ENCODE measurements around the gene HPCAL4.

DNA sequence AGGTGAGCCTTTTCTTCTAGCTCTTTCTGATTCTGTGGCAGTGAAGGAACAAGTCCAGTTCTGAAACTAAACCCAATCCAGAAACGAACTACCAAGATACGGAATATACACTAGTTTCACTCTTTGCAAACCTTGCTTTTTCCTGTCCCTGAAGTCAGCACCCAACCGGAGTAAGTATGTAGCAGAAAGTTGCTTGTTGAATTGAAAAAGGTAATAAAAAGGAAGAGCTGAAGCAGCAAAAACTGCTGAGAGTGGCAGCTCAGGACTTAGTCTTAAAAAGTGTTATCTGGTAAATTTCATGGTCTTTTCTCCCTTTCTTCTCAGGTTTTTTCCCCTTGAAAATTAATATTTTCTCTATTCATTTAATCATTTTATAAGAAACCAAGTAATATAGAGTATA lies 9.9 kb downstream of the HPCAL4 start:
- TF ChIP-seq, protein P1, sequence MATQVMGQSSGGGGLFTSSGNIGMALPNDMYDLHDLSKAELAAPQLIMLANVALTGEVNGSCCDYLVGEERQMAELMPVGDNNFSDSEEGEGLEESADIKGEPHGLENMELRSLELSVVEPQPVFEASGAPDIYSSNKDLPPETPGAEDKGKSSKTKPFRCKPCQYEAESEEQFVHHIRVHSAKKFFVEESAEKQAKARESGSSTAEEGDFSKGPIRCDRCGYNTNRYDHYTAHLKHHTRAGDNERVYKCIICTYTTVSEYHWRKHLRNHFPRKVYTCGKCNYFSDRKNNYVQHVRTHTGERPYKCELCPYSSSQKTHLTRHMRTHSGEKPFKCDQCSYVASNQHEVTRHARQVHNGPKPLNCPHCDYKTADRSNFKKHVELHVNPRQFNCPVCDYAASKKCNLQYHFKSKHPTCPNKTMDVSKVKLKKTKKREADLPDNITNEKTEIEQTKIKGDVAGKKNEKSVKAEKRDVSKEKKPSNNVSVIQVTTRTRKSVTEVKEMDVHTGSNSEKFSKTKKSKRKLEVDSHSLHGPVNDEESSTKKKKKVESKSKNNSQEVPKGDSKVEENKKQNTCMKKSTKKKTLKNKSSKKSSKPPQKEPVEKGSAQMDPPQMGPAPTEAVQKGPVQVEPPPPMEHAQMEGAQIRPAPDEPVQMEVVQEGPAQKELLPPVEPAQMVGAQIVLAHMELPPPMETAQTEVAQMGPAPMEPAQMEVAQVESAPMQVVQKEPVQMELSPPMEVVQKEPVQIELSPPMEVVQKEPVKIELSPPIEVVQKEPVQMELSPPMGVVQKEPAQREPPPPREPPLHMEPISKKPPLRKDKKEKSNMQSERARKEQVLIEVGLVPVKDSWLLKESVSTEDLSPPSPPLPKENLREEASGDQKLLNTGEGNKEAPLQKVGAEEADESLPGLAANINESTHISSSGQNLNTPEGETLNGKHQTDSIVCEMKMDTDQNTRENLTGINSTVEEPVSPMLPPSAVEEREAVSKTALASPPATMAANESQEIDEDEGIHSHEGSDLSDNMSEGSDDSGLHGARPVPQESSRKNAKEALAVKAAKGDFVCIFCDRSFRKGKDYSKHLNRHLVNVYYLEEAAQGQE (tag by site-specific recombination; IDR thresholded peaks at IDR 0.05): no peak
- TF ChIP-seq ZNF776 (tag by site-specific recombination; IDR thresholded peaks at IDR 0.05; ENCODE audit: borderline replicate concordance) (no peak), SP2 (tag by site-specific recombination; IDR thresholded peaks at IDR 0.05) (no peak), ZNF138 (tag by site-specific recombination; IDR thresholded peaks at IDR 0.05; ENCODE audit: borderline replicate concordance) (no peak), ZNF335 (tag by site-specific recombination; conservative IDR thresholded peaks at IDR 0.05) (no peak), FEZF1 (tag by site-specific recombination; IDR thresholded peaks at IDR 0.05) (no peak), ZBTB8A (tag by site-specific recombination; IDR thresholded peaks at IDR 0.05) (no peak), ZNF175 (tag by site-specific recombination; IDR thresholded peaks at IDR 0.05) (no peak), ZNF768 (tag by site-specific recombination; IDR thresholded peaks at IDR 0.05) (no peak), SP7 (tag by site-specific recombination; IDR thresholded peaks at IDR 0.05) (no peak), ZNF670 (tag by site-specific recombination; IDR thresholded peaks at IDR 0.05; ENCODE audit: low read depth) (no peak), ZNF23 (tag by site-specific recombination; IDR thresholded peaks at IDR 0.05; ENCODE audit: borderline replicate concordance) (no peak)
- TF ChIP-seq, protein P2, sequence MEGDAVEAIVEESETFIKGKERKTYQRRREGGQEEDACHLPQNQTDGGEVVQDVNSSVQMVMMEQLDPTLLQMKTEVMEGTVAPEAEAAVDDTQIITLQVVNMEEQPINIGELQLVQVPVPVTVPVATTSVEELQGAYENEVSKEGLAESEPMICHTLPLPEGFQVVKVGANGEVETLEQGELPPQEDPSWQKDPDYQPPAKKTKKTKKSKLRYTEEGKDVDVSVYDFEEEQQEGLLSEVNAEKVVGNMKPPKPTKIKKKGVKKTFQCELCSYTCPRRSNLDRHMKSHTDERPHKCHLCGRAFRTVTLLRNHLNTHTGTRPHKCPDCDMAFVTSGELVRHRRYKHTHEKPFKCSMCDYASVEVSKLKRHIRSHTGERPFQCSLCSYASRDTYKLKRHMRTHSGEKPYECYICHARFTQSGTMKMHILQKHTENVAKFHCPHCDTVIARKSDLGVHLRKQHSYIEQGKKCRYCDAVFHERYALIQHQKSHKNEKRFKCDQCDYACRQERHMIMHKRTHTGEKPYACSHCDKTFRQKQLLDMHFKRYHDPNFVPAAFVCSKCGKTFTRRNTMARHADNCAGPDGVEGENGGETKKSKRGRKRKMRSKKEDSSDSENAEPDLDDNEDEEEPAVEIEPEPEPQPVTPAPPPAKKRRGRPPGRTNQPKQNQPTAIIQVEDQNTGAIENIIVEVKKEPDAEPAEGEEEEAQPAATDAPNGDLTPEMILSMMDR (tag by site-specific recombination; IDR thresholded peaks at IDR 0.05): no peak

Measured in HEK293 (cell line).